Osteoblast (primary cell): ENCODE data around the gene MFSD2B. TPM values are rescaled to one million over a fixed set of nuclear protein-coding genes. Genes with fewer than 3 reads are reported as not detected.

ENCODE experiments used
- DNase-seq: peaks from one replicate; pipeline ENCODE4 v3.0.0; 2011; ENCODE audit warnings: low spot score, mixed read lengths; ENCODE audit not compliant: insufficient read length; ENCODE audit errors: missing footprints
- H2AFZ ChIP-seq: 2 replicates; pipeline ENCODE4 v1.6.0; 2011; ENCODE audit warnings: mild to moderate bottlenecking, low read length
- H3K27ac ChIP-seq: 2 replicates; pipeline ENCODE4 v1.5.1; 2011; ENCODE audit warnings: mild to moderate bottlenecking, low read depth, low read length, moderate library complexity
- H3K27me3 ChIP-seq: 2 replicates; pipeline ENCODE4 v1.6.0; 2012; ENCODE audit warnings: mild to moderate bottlenecking, control low read depth, inconsistent platforms, low read length, moderate library complexity; ENCODE audit not compliant: insufficient read depth
- H3K36me3 ChIP-seq: 2 replicates; pipeline ENCODE4 v1.5.1; 2011; ENCODE audit warnings: mild to moderate bottlenecking, low read length, control low read depth, moderate library complexity; ENCODE audit not compliant: insufficient read depth
- H3K4me1 ChIP-seq: 2 replicates; pipeline ENCODE4 v1.5.1; 2011; ENCODE audit warnings: mild to moderate bottlenecking, low read length, control low read depth, moderate library complexity; ENCODE audit not compliant: insufficient read depth
- H3K4me2 ChIP-seq: 2 replicates; pipeline ENCODE4 v1.6.0; 2011; ENCODE audit warnings: mild to moderate bottlenecking, low read length; ENCODE audit not compliant: insufficient read depth
- H3K4me3 ChIP-seq: fragments of 200-600 bp; sonication (generic); 3 replicates; pipeline ENCODE4 v1.5.1; 2012; ENCODE audit warnings: mild to moderate bottlenecking, low read length, inconsistent platforms; ENCODE audit not compliant: insufficient read depth
- H3K79me2 ChIP-seq: 2 replicates; pipeline ENCODE4 v1.6.0; 2012; ENCODE audit warnings: mild to moderate bottlenecking, low read length, control low read depth, inconsistent platforms; ENCODE audit not compliant: insufficient read depth
- H3K9me3 ChIP-seq: 2 replicates; pipeline ENCODE4 v1.5.1; 2011; ENCODE audit warnings: low read depth, low read length, control low read depth
- H4K20me1 ChIP-seq: 2 replicates; pipeline ENCODE4 v1.6.0; 2012; ENCODE audit warnings: mild to moderate bottlenecking, low read length, control low read depth; ENCODE audit not compliant: insufficient read depth
- CTCF ChIP-seq: IDR thresholded peaks from 2 replicates; pipeline ENCODE4 v1.5.1; 2011; ENCODE audit warnings: mild to moderate bottlenecking, low read depth, low read length, moderate library complexity; ENCODE audit errors: extremely low read depth
- total RNA-seq: library from RNA; depleted of rRNA; stranded (reverse); fragments of >200 nt; gene quantifications from 2 replicates; pipeline ENCODE4 v1.2.3, GENCODE V29; 2012

MFSD2B gene
- total RNA-seq, 1 donor: 0.36 TPM

GRCh38 chr2:24020244-24020643 lies 10.4 kb downstream of the MFSD2B start:
- Histone ChIP-seq H3K79me2 (no peaks in the 10 kb centered on the region), H3K4me1 (peaks cover 12% of the 10 kb centered on the region), H3K9me3 (no peaks in the 10 kb centered on the region), H3K4me3 (no peak overlapping the region), H3K4me2 (no peak overlapping the region), H3K36me3 (peaks cover 3% of the 10 kb centered on the region), H3K27ac (no peak overlapping the region), H2AFZ (no peak overlapping the region), H3K27me3 (no peaks in the 10 kb centered on the region), H4K20me1 (no peaks in the 10 kb centered on the region)
- no peak for TF ChIP-seq CTCF
- no peak for DNase-seq

GRCh38 chr2:24021122-24021998 lies 11.5 kb downstream of the MFSD2B start:
- Histone ChIP-seq H3K4me3 (no peak overlapping the region), H3K4me1 (peaks cover 1% of the 10 kb centered on the region), H3K9me3 (no peaks in the 10 kb centered on the region), H3K27ac (no peak overlapping the region), H3K36me3 (peaks cover 6% of the 10 kb centered on the region), H3K79me2 (no peaks in the 10 kb centered on the region), H4K20me1 (no peaks in the 10 kb centered on the region), H3K4me2 (no peak overlapping the region), H3K27me3 (no peaks in the 10 kb centered on the region), H2AFZ (no peak overlapping the region)
- peak; percentile 73 for DNase-seq
- TF ChIP-seq CTCF: peak; percentile 32

GRCh38 chr2:24022324-24022974 lies 12.6 kb downstream of the MFSD2B start:
- no peak overlapping the region for H3K4me2 ChIP-seq
- no peaks in the 10 kb centered on the region for H3K27me3 ChIP-seq
- peaks cover 10% of the 10 kb centered on the region for H3K36me3 ChIP-seq
- DNase-seq: no peak
- H2AFZ ChIP-seq: no peak overlapping the region
- H3K27ac ChIP-seq: no peak overlapping the region
- H4K20me1 ChIP-seq: no peaks in the 10 kb centered on the region
- H3K4me1 ChIP-seq: no peaks in the 10 kb centered on the region
- H3K4me3 ChIP-seq: no peak overlapping the region
- no peaks in the 10 kb centered on the region for H3K79me2 ChIP-seq
- TF ChIP-seq CTCF: no peak
- H3K9me3 ChIP-seq: no peaks in the 10 kb centered on the region

- no peaks in the 10 kb centered on the region for H3K27me3 ChIP-seq
- H4K20me1 ChIP-seq: no peaks in the 10 kb centered on the region
- TF ChIP-seq CTCF: no peak
These were observed 13.2 kb downstream of the MFSD2B start for GRCh38 chr2:24022975-24023575.

More at GRCh38 chr2:24022975-24023575, 13.2 kb downstream of the MFSD2B start:
- Histone ChIP-seq H2AFZ (no peak overlapping the region), H3K27ac (no peak overlapping the region), H3K4me2 (no peak overlapping the region), H3K9me3 (no peaks in the 10 kb centered on the region), H3K4me3 (no peak overlapping the region), H3K36me3 (peaks cover 10% of the 10 kb centered on the region), H3K4me1 (no peaks in the 10 kb centered on the region), H3K79me2 (no peaks in the 10 kb centered on the region)
- no peak for DNase-seq
